Breast epithelium (tissue), 3 donors: Measurements from ENCODE around the gene POLN.

Source experiments
- POLR2A ChIP-seq: fragments of 450-650 bp; IDR thresholded peaks from one replicate; pipeline ENCODE4 v1.6.1; 2016; ENCODE audit warnings: antibody characterized with exemption, mild to moderate bottlenecking, moderate library complexity
- POLR2AphosphoS5 ChIP-seq, 3 donors: sonication (generic); formaldehyde crosslinking; IDR thresholded peaks; one replicate each; pipeline ENCODE4 v1.6.1; 2017; ENCODE audit warnings: antibody characterized with exemption in 3 of 3

GRCh38 chr4:2251073-2251794 lies 9.3 kb upstream of the POLN start:
- no peak for TF ChIP-seq POLR2AphosphoS5 (IDR thresholded peaks at IDR 0.05)
- TF ChIP-seq POLR2A, result no peak
